Measurements from ENCODE around the gene MT1X. TPM values are rescaled to one million over a fixed set of nuclear protein-coding genes. Genes with fewer than 3 reads are reported as not detected.

MT1X gene
- total and polyA plus RNA-seq, 2 of the 13 experiments (the other 11 are each of a cell fraction or from before 2014, with no cell fraction given), result 19.7 to 288 TPM

DNA sequence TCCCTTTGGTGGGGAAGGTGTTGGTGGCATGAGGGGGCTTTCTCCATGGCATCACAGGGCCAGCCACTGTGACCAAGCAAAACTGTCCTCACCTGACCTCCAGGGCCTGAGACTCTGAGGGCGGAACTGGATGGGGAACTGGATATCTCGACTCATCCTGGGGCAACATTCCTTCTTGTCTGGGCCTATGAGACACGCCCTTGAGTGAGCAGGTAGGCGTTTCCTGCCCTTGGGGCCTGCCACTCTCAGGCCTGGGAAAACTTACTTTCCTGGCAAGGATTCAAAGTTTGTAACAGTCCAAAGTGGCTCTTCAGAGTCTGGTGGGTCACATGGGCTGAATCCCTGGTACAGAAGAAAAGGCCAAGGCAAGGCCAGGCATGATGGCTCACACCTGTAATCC is 9.6 kb downstream of the MT1X start (continued):
- TF ChIP-seq THAP8 (CRISPR knock-in tag; IDR thresholded peaks at IDR 0.05; ENCODE audit: borderline replicate concordance), result no peak
- TF ChIP-seq ZNF546 (CRISPR knock-in tag; conservative IDR thresholded peaks at IDR 0.05), result no peak
- TF ChIP-seq, protein P1, sequence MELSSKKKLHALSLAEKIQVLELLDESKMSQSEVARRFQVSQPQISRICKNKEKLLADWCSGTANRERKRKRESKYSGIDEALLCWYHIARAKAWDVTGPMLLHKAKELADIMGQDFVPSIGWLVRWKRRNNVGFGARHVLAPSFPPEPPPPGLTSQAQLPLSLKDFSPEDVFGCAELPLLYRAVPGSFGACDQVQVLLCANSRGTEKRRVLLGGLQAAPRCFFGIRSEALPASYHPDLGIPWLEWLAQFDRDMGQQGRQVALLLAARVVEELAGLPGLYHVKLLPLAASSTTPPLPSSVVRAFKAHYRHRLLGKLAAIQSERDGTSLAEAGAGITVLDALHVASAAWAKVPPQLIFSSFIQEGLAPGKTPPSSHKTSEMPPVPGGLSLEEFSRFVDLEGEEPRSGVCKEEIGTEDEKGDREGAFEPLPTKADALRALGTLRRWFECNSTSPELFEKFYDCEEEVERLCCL (CRISPR knock-in tag; IDR thresholded peaks at IDR 0.05; ENCODE audit: borderline replicate concordance), result no peak
- no peak for TF ChIP-seq HMG20A (CRISPR knock-in tag; IDR thresholded peaks at IDR 0.05; ENCODE audit: borderline replicate concordance)
- TF ChIP-seq SRF (IDR thresholded peaks at IDR 0.05; ENCODE audit: low read depth, low read length), result no peak
- no peak for TF ChIP-seq NCOA2 (CRISPR knock-in tag; IDR thresholded peaks at IDR 0.05)
- no peak for TF ChIP-seq ZBTB3 (CRISPR knock-in tag; IDR thresholded peaks at IDR 0.05; ENCODE audit: borderline replicate concordance, low read depth)
- no peak for TF ChIP-seq ZFP90 (CRISPR knock-in tag; IDR thresholded peaks at IDR 0.05; ENCODE audit: borderline replicate concordance)
- no peak for TF ChIP-seq ZNF781 (CRISPR knock-in tag; IDR thresholded peaks at IDR 0.05; ENCODE audit: borderline replicate concordance, not compliant biosample characterization)
- TF ChIP-seq MBD4 (IDR thresholded peaks at IDR 0.05; ENCODE audit: borderline replicate concordance, low read length), result no peak
- no peak for TF ChIP-seq CERS6 (CRISPR knock-in tag; IDR thresholded peaks at IDR 0.05)
- no peak for TF ChIP-seq ZBED4 (CRISPR knock-in tag; IDR thresholded peaks at IDR 0.05; ENCODE audit: borderline replicate concordance)
- no peak for TF ChIP-seq MIER2 (CRISPR knock-in tag; IDR thresholded peaks at IDR 0.05)
- no peak for TF ChIP-seq ZNF614 (CRISPR knock-in tag; IDR thresholded peaks at IDR 0.05; ENCODE audit: borderline replicate concordance)
- TF ChIP-seq STAT5B (CRISPR knock-in tag; IDR thresholded peaks at IDR 0.05), result no peak
- no peak for TF ChIP-seq ZNF20 (CRISPR knock-in tag; IDR thresholded peaks at IDR 0.05)
- TF ChIP-seq, protein P2, sequence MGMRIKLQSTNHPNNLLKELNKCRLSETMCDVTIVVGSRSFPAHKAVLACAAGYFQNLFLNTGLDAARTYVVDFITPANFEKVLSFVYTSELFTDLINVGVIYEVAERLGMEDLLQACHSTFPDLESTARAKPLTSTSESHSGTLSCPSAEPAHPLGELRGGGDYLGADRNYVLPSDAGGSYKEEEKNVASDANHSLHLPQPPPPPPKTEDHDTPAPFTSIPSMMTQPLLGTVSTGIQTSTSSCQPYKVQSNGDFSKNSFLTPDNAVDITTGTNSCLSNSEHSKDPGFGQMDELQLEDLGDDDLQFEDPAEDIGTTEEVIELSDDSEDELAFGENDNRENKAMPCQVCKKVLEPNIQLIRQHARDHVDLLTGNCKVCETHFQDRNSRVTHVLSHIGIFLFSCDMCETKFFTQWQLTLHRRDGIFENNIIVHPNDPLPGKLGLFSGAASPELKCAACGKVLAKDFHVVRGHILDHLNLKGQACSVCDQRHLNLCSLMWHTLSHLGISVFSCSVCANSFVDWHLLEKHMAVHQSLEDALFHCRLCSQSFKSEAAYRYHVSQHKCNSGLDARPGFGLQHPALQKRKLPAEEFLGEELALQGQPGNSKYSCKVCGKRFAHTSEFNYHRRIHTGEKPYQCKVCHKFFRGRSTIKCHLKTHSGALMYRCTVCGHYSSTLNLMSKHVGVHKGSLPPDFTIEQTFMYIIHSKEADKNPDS (CRISPR knock-in tag; IDR thresholded peaks at IDR 0.05), result no peak
- TF ChIP-seq MTA1 (CRISPR knock-in tag; IDR thresholded peaks at IDR 0.05; ENCODE audit: borderline replicate concordance), result no peak
- TF ChIP-seq ZNF556 (CRISPR knock-in tag; IDR thresholded peaks at IDR 0.05; ENCODE audit: borderline replicate concordance), result no peak

All from HepG2 (cell line).